Endodermal cell (in vitro differentiated cells): ENCODE data around the gene CBLC. TPM values are rescaled to one million over a fixed set of nuclear protein-coding genes. Genes with fewer than 3 reads are reported as not detected.
"Not testable (repeated sequence)": the region's sequence is repeated elsewhere in the genome, so short reads cannot be mapped to it uniquely, and the experiment has no call there.

Source experiments
- DNase-seq: peaks from one replicate; pipeline ENCODE4 v3.0.0-alpha.2; 2017
- H3K27ac ChIP-seq: 2 replicates; pipeline ENCODE4 v1.5.1; 2013; ENCODE audit warnings: mild to moderate bottlenecking, low read depth, low read length, moderate library complexity
- H3K27me3 ChIP-seq: 2 replicates; pipeline ENCODE4 v1.6.1; 2013; ENCODE audit warnings: mild to moderate bottlenecking, low read length, moderate library complexity; ENCODE audit not compliant: insufficient read depth, control insufficient read depth, poor library complexity, severe bottlenecking
- H3K36me3 ChIP-seq: 2 replicates; pipeline ENCODE4 v1.7.0; 2013; ENCODE audit warnings: mild to moderate bottlenecking, low read length, moderate library complexity; ENCODE audit not compliant: control insufficient read depth, insufficient read depth
- H3K4me1 ChIP-seq: one replicate; pipeline ENCODE4 v1.7.0; 2013; ENCODE audit warnings: low read length; ENCODE audit not compliant: control insufficient read depth, insufficient read depth
- H3K4me3 ChIP-seq: 2 replicates; pipeline ENCODE4 v1.5.1; 2013; ENCODE audit warnings: mild to moderate bottlenecking, low read length, moderate library complexity
- H3K9ac ChIP-seq: 2 replicates; pipeline ENCODE4 v1.6.1; 2013; ENCODE audit warnings: mild to moderate bottlenecking, low read length, moderate library complexity; ENCODE audit not compliant: poor library complexity, severe bottlenecking; ENCODE audit errors: extremely low read depth
- H3K9me3 ChIP-seq: 2 replicates; pipeline ENCODE4 v1.6.1; 2013; ENCODE audit warnings: mild to moderate bottlenecking, low read length, moderate library complexity; ENCODE audit not compliant: control insufficient read depth
- H3K27ac Mint-ChIP-seq: 2 replicates; pipeline ENCODE4 v1.8.0; 2020; ENCODE audit warnings: mixed read lengths
- H3K27me3 Mint-ChIP-seq: 2 replicates; pipeline ENCODE4 v1.8.0; 2021; ENCODE audit warnings: mild to moderate bottlenecking, mixed read lengths; ENCODE audit not compliant: insufficient read depth
- H3K36me3 Mint-ChIP-seq: 2 replicates; pipeline ENCODE4 v1.8.0; 2020; ENCODE audit warnings: low read depth, mixed read lengths
- H3K4me1 Mint-ChIP-seq: 2 replicates; pipeline ENCODE4 v1.8.0; 2020; ENCODE audit warnings: mixed read lengths
- H3K4me3 Mint-ChIP-seq: 2 replicates; pipeline ENCODE4 v1.8.0; 2020; ENCODE audit warnings: mild to moderate bottlenecking, moderate library complexity, mixed read lengths
- H3K9me3 Mint-ChIP-seq: 2 replicates; pipeline ENCODE4 v1.8.0; 2020; ENCODE audit warnings: mild to moderate bottlenecking, mixed read lengths
- WGBS, 2 experiments: methylation state at CpG; one replicate each; pipeline versions ENCODE4 v1.1.5 to v1.1.7; 2013; ENCODE audit warnings: missing lambda C conversion rate in 2 of 2, mixed read lengths in 1 of 2; ENCODE audit not compliant: insufficient coverage in 1 of 2, insufficient read length in 1 of 2; 5-methylcytosine and 5-hydroxymethylcytosine counted together
- total RNA-seq, 2 donors: library from RNA; stranded (reverse); fragmentation: NEBNext Ultra II Directional in 1 of 2; extraction: Animal tissue kit (Norgen Biotek cat#: 25700) in 1 of 2; gene quantifications; 2 replicates in 1 of 2; 3 replicates in 1 of 2; pipeline ENCODE4 v1.2.1, GENCODE V29; 2021
- TF ChIP-seq, protein P1 (sequence below): fragments of 200-600 bp; sonication (generic); conservative IDR thresholded peaks from 2 replicates; pipeline ENCODE4 v1.5.0; 2021; ENCODE audit warnings: antibody characterized with exemption, mild to moderate bottlenecking

Gene CBLC
- total RNA-seq, 2 donors from 2014 or later, result 6.6 to 15.5 TPM

DNA sequence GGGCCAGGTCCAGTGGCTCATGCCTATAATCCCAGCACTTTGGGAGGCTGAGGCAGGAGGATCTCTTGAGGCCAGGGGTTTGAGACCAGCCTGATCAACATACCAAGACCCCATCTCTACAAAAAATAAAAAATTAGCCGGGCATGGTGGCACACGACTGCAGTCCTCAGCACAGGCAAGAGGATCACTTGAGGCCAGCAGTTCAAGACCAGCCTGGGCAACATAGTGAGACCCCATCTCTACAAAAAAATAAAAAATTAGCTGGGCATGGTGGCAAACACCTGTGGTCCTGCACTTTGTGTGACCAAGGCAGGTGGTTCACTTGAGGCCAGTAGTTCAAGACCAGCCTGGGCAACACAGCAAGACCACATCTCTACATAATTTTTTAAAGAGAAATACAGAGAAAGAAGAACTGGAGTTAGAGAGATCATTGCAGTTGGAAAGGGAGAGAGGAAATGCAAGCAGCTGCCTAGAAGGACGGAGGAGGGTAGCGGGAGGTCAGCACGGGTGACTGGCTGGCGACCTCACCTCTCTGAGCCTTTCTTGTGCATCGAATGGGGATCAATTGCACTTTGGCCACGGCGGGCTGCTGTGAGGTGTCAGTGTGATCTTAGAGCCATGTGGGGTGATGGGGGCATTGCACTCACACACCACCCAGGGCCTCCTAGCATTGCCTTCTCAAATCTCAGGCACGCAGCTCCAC is 45.1 kb downstream of the CBLC start:
- Mint-ChIP-seq H3K9me3 (no peaks in the 10 kb centered on the region), H3K4me3 (no peak overlapping the region), H3K27ac (no peak overlapping the region), H3K36me3 (peaks cover 7% of the 10 kb centered on the region), H3K27me3 (peaks cover 42% of the 10 kb centered on the region), H3K4me1 (peaks cover 1% of the 10 kb centered on the region)
- H3K9me3 ChIP-seq, result no peaks in the 10 kb centered on the region
- H3K4me3 ChIP-seq, result no peak overlapping the region
- no peak overlapping the region for H3K27ac ChIP-seq
- H3K4me1 ChIP-seq, result no peaks in the 10 kb centered on the region
- DNase-seq, result no peak
- H3K9ac ChIP-seq, result no peak overlapping the region
- no peaks in the 10 kb centered on the region for H3K36me3 ChIP-seq
- 81 to 84% methylated on average over 5 to 10 of the region's 10 CpGs for WGBS, 2 experiments
- TF ChIP-seq, protein P1, sequence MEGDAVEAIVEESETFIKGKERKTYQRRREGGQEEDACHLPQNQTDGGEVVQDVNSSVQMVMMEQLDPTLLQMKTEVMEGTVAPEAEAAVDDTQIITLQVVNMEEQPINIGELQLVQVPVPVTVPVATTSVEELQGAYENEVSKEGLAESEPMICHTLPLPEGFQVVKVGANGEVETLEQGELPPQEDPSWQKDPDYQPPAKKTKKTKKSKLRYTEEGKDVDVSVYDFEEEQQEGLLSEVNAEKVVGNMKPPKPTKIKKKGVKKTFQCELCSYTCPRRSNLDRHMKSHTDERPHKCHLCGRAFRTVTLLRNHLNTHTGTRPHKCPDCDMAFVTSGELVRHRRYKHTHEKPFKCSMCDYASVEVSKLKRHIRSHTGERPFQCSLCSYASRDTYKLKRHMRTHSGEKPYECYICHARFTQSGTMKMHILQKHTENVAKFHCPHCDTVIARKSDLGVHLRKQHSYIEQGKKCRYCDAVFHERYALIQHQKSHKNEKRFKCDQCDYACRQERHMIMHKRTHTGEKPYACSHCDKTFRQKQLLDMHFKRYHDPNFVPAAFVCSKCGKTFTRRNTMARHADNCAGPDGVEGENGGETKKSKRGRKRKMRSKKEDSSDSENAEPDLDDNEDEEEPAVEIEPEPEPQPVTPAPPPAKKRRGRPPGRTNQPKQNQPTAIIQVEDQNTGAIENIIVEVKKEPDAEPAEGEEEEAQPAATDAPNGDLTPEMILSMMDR, result no peak
- H3K27me3 ChIP-seq, result peaks cover 10% of the 10 kb centered on the region

DNA sequence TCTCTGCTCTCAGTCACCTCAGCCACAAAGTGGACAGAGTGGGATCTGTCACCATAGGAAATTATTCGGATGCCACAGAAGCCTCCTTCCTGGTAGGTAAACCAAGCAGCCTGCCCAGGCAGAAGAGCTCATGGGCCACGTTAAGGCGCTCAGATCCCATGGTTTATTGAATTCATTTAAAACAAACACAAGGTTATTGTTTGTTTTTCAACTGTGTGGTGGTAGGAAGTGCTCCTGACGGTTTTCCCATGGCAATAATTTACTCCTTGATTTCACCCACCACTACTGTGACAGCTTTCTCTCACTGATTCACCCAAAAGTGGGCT is 45.6 kb downstream of the CBLC start:
- H3K27me3 Mint-ChIP-seq, result peaks cover 42% of the 10 kb centered on the region
- no peaks in the 10 kb centered on the region for H3K4me1 Mint-ChIP-seq
- no peak overlapping the region for H3K4me3 Mint-ChIP-seq

DNA sequence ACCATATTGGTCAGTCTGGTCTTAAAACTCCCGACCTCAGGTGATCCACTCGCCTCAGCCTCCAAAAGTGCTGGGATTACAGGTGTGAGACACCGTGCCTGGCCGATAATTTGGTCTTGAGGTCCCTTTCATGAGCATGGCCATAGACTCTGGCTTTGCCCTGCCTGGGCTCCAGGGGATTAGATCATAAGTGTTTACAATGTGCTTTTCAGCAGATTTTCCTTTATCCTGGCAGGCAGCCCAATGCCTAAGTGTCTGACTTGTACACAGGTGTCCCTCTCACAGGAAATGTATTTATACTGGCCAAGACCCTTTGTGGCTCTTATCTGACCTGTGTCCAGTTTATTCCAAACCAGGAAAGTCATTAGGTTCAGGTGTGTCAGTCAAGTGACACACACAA is 47.1 kb downstream of the CBLC start:
- Histone ChIP-seq H3K9ac (no peak overlapping the region), H3K27me3 (peaks cover 10% of the 10 kb centered on the region), H3K4me3 (no peak overlapping the region), H3K9me3 (no peaks in the 10 kb centered on the region), H3K4me1 (no peaks in the 10 kb centered on the region), H3K36me3 (no peaks in the 10 kb centered on the region), H3K27ac (no peak overlapping the region)
- no peak for DNase-seq
- no peaks in the 10 kb centered on the region for H3K9me3 Mint-ChIP-seq
- TF ChIP-seq, protein P1, result no peak
- H3K36me3 Mint-ChIP-seq, result peaks cover 1% of the 10 kb centered on the region
- no peak overlapping the region for H3K27ac Mint-ChIP-seq
- H3K4me1 Mint-ChIP-seq, result no peaks in the 10 kb centered on the region
- H3K4me3 Mint-ChIP-seq, result no peak overlapping the region
- H3K27me3 Mint-ChIP-seq, result peaks cover 46% of the 10 kb centered on the region
- 83 to 100% methylated on average over 4 of the region's 4 CpGs for WGBS, 2 experiments

More for the DNA sequence above, 45.6 kb downstream of the CBLC start:
- TF ChIP-seq, protein P1, result no peak
- H3K36me3 ChIP-seq, result no peaks in the 10 kb centered on the region
- H3K9me3 Mint-ChIP-seq, result no peaks in the 10 kb centered on the region
- H3K9ac ChIP-seq, result no peak overlapping the region
- no peak overlapping the region for H3K27ac Mint-ChIP-seq
- WGBS, 2 experiments, result 52 to 67% methylated on average over 3 of the region's 4 CpGs
- no peak overlapping the region for H3K27ac ChIP-seq
- no peak overlapping the region for H3K4me3 ChIP-seq
- no peaks in the 10 kb centered on the region for H3K4me1 ChIP-seq
- no peak for DNase-seq
- no peaks in the 10 kb centered on the region for H3K9me3 ChIP-seq
- peaks cover 6% of the 10 kb centered on the region for H3K36me3 Mint-ChIP-seq
- peaks cover 10% of the 10 kb centered on the region for H3K27me3 ChIP-seq

- not testable (repeated sequence) for H3K27ac Mint-ChIP-seq, H3K27ac ChIP-seq, H3K27me3 ChIP-seq, H3K9me3 Mint-ChIP-seq, H3K4me3 ChIP-seq, H3K4me1 Mint-ChIP-seq, H3K4me3 Mint-ChIP-seq, H3K36me3 Mint-ChIP-seq, H3K36me3 ChIP-seq, H3K9ac ChIP-seq, DNase-seq, H3K4me1 ChIP-seq, H3K9me3 ChIP-seq
- peaks cover 44% of the 10 kb centered on the region for H3K27me3 Mint-ChIP-seq
- WGBS, 2 experiments, result 88 to 93% methylated on average over 5 to 6 of the region's 6 CpGs
Observed at GRCh38 chr19:44832875-44833274, 55.2 kb downstream of the CBLC start.

DNA sequence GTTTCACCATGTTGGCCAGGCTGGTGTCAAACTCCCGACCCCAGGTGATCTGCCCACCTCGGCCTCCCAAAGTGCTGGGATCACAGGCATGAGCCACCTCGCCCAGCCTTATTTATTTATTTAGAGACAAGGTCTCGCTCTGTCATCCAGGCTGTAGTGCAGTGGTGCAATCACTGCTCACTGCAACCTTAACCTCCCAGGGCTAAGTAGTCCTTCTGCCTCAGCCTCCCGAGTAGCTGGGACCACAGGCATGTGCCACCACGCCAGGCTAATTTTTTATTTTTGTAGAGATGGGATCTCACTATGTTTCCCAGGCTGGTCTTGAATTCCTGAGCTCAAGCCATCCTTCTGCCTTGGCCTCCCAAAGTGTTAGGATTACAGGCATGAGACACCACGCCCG is 56.7 kb downstream of the CBLC start:
- not testable (repeated sequence) for H3K4me1 Mint-ChIP-seq, H3K9me3 ChIP-seq, H3K36me3 ChIP-seq, H3K27ac Mint-ChIP-seq, H3K4me3 ChIP-seq, H3K27ac ChIP-seq, H3K27me3 ChIP-seq, H3K4me1 ChIP-seq, H3K4me3 Mint-ChIP-seq, H3K9me3 Mint-ChIP-seq, H3K36me3 Mint-ChIP-seq, H3K9ac ChIP-seq, DNase-seq
- 83 to 92% methylated on average over 6 of the region's 8 CpGs for WGBS, 2 experiments
- H3K27me3 Mint-ChIP-seq, result peaks cover 42% of the 10 kb centered on the region
